ENCODE results near the gene KIF26B. TPM values are rescaled to one million over a fixed set of nuclear protein-coding genes. Genes with fewer than 3 reads are reported as not detected.
"Not testable (repeated sequence)": the region's sequence is repeated elsewhere in the genome, so short reads cannot be mapped to it uniquely, and the experiment has no call there.

The KIF26B gene
- total RNA-seq, 2 donors from 2014 or later = not detected

DNA sequence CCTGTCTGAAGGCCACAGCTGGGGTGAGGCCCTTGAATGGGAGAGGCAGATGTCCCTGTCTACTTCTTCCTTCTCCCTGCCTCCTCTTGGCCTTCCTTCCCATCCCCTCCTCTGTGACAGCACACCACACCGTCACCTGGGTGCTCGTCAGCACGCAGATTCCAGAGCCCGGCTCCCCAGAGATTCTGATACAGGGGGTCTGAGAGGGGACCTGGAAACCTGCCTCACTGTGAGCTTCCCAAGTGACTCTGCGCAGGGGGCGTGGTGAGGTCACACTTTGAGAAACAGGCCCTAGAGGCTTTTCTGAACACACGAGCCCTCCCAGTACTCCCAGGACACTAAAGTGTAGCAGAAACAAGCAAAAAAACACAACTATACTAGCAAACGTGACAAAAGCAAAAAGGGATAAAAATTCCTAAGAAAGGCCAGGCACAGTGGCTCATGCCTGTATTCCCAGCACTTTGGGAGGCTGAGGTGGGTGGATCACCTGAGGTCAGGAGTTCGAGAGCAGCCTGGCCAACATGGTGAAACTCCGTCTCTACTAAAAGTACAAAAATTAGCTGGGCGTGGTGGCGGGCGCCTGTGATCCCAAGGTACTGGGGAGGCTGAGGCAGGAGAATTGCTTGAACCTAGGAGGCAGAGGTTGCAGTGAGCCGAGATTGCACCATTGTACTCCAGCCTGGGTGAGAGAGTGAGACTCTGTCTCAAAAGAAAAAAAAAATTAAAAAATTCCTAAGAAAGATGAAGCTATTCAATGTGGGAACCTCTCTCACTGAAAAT lies 201.3 kb downstream of the KIF26B start:
- H3K27me3 Mint-ChIP-seq = peaks cover 0 to 11% of the 10 kb centered on the region in 2 donors
- not testable (repeated sequence) for DNase-seq (ENCODE audit: low spot score); ATAC-seq; H3K9me3 Mint-ChIP-seq; H3K36me3 Mint-ChIP-seq; H3K4me1 Mint-ChIP-seq (ENCODE audit: low read depth in 2 of 2); H3K4me3 Mint-ChIP-seq; H3K27ac Mint-ChIP-seq

DNA sequence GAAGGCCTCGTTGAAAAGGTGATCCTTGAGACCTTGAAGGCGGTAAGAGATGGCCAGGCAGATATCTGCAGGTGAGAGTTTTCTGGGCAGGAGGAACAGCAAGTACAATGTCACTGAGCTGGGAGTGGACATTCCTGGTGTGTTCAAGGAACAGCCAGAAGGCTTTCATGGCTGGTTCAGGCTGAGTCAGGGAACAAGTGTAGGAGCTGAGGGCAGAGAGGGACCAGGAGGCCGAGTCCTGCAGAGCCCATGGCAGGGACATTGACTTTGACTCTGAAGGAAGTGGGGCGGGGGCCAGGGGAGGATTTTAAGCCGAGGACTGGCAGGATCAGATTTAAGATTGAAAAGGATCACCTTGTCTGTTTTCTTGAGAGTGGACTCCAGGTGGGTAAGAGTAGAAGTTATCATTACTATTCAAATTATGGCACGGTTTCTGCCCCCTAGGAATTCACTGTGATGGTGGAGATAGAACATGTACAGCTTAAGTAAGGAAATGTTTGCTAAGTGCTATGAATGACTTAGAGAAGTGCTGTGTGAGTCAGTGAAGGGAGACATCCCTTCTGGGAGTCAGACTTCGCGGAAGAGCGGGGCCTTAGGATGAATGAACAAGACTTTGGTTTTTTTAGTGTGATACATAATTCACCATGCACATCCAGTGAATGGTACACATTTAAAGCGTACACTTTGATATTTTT lies 202.3 kb downstream of the KIF26B start:
- DNase-seq (ENCODE audit: low spot score) (no peak), ATAC-seq (no peak)
- H3K27me3 Mint-ChIP-seq = peaks cover 0 to 1% of the 10 kb centered on the region in 2 donors
- no peak overlapping the region for H3K4me3 Mint-ChIP-seq
- no peak overlapping the region for H3K27ac Mint-ChIP-seq
- no peaks in the 10 kb centered on the region for H3K36me3 Mint-ChIP-seq
- H3K9me3 Mint-ChIP-seq = no peaks in the 10 kb centered on the region
- H3K4me1 Mint-ChIP-seq (ENCODE audit: low read depth in 2 of 2) = no peaks in the 10 kb centered on the region

DNA sequence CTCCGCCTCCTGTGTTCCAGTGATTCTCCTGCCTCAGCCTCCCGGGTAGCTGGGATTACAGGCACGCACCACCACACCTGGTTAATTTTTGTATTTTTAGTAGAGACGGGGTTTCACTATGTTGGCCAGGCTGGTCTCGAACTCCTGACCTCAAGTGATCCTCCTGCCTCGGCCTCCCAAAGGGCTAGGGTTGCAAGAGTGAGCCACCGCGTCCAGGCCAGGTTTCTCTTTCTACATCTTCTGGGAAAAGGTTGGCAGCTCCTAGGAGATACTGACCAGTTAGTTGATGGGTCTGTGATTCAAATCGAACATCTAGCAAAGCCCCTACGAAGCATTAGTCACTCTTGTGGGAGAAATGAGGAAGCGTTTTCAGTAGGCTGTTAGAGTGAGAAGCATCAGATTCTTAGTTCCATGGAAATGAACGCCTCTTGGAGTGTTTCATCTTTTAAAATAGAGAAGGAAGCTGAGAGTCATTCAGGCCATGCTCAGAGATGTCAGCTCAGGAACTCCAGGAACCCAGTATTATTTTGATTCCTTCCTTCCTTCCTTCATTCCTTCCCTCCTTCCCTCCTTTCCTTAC lies 204.4 kb downstream of the KIF26B start:
- not testable (repeated sequence) for H3K4me1 Mint-ChIP-seq (ENCODE audit: low read depth in 2 of 2)

DNA sequence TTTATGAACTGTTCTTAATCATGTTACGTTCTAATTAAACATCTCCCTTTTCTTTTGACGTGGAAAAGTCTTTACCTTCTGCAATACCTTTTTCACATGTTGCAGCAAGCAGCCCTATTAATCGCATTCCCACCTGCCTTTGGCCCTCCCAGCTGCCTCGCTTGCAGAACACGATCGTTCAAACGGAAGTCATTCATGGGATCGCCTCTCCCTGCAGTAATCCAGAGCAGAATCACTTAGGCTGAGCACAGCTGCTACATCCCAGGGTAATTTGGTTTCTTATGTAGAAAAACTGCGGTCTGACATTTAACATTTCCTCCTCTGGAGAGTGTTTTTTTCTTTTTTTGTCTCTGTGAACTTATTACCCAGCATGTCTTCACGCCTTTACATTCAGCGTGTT lies 206.3 kb downstream of the KIF26B start:
- DNase-seq (ENCODE audit: low spot score) = no peak

More for the DNA sequence above, 204.4 kb downstream of the KIF26B start:
- not testable (repeated sequence) for H3K27ac Mint-ChIP-seq; DNase-seq (ENCODE audit: low spot score); H3K9me3 Mint-ChIP-seq; H3K27me3 Mint-ChIP-seq; H3K36me3 Mint-ChIP-seq; H3K4me3 Mint-ChIP-seq; ATAC-seq

DNA sequence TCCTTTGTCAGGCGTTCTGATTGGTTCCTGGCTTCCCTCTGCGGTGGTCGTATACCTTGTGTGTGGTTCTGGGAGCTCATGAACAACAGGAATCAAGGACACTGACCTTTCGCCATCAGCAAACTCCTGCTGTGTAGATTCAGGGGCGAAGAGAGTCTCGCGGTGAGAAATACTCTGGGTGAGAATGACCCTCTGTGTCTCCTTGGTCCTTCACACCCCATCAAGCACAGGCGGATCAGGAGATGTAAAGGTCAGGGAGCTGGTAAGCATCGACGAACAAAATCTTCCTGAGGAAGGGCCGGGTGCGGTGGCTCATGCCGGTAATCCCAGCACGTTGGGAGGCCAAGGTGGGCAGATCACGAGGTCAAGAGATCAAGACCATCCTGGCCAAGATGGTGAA lies 207.2 kb downstream of the KIF26B start:
- ATAC-seq (no peak), DNase-seq (ENCODE audit: low spot score) (no peak)
- no peaks in the 10 kb centered on the region for H3K27me3 Mint-ChIP-seq
- H3K4me3 Mint-ChIP-seq = no peak overlapping the region
- no peaks in the 10 kb centered on the region for H3K36me3 Mint-ChIP-seq
- H3K9me3 Mint-ChIP-seq = no peaks in the 10 kb centered on the region
- peaks cover 7 to 14% of the 10 kb centered on the region in 2 donors for H3K4me1 Mint-ChIP-seq (ENCODE audit: low read depth in 2 of 2)
- no peak overlapping the region for H3K27ac Mint-ChIP-seq

More for the DNA sequence above, 206.3 kb downstream of the KIF26B start:
- Mint-ChIP-seq H3K27ac (no peak overlapping the region), H3K4me3 (no peak overlapping the region), H3K27me3 (no peaks in the 10 kb centered on the region), H3K4me1 (ENCODE audit: low read depth in 2 of 2) (peaks cover 7 to 14% of the 10 kb centered on the region in 2 donors), H3K9me3 (no peaks in the 10 kb centered on the region), H3K36me3 (no peaks in the 10 kb centered on the region)
- ATAC-seq = no peak

DNA sequence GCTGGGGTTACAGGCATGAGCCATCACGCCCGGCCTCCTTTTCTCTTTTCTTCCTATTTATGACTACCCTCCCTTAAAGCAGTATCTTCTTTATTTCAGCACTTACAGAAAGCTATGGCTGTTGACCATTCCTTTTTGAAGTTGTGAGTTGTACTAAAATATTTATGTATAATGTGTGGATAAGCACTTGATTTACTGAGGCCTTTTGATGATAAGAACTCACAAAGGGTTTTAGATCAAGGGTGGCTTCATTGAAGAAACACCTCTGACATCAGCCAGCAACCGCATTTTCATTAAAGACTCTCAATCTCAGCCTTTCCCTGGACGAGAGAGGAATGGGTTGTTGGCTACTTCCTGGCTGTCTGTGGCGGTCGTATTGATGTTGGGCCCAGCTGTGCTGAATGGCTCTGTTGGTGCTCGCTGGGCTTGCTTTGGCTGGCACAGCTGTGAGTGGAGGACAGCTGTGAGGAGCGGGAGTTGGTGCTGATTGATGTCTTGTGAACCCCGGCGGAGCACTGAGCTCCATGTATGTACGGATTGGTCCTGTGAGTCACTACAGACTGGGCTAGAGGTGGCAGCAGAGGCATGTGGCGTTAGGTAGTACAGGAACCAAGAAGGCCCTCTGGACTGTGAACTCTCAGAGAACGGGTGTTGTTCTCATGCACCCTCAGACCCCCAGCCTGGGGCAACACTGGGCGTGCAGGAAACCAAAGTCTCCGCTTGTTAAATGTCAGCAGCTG lies 208.8 kb downstream of the KIF26B start:
- Mint-ChIP-seq H3K4me3 (peak overlapping the region; percentile 46), H3K4me1 (ENCODE audit: low read depth in 2 of 2) (peaks cover 7 to 14% of the 10 kb centered on the region in 2 donors), H3K27ac (peak overlapping the region in 1 of 2 donors; percentile 39), H3K36me3 (no peaks in the 10 kb centered on the region), H3K27me3 (no peaks in the 10 kb centered on the region), H3K9me3 (no peaks in the 10 kb centered on the region)
- ATAC-seq (peak; percentile 45 to 54), DNase-seq (ENCODE audit: low spot score) (no peak)

DNA sequence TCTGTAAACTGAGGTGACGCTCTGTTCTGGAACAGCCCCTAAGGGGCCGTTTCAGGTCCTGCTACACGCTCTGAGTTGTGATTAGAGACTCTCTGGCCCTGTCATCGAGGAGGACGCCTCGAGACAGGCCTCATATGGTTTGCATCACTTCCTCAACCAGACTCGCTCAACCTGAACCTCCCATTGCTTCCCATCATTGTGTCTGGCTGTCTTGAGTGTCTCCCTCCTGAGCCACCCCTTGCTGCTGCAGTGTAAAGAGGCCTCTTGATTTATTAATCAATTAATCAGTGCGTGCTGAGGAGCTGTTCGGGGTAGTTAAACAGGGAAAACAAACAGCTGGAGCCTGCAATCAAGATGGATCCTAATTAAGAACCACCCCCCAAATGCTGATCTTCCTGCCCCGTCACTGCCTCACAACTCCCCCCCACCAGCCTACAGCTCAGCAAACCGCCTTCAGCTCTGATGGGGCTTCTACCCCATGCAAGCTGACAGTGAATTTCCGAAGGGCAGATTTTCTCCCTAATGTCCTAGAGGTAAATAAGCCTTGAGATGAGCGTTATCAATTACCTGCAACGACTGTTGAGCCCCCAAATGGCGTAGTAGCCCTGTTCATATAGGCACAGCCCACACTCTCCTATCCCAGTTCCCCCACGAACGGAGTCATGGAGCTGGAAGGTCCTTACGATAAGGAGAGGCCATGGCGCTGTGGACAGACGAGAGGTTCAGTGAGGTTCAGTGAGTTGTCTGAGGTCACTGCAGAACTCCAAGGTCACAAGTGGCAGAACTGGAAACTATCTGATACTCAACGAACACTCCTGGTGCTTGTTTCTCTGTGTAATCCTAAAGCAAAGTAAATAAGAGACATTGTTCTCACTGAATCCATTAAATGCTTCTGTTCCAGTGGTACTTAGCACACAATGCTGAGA lies 210.6 kb downstream of the KIF26B start:
- Mint-ChIP-seq H3K27me3 (no peaks in the 10 kb centered on the region), H3K4me3 (no peak overlapping the region), H3K27ac (no peak overlapping the region), H3K36me3 (no peaks in the 10 kb centered on the region), H3K9me3 (no peaks in the 10 kb centered on the region), H3K4me1 (ENCODE audit: low read depth in 2 of 2) (peaks cover 7 to 14% of the 10 kb centered on the region in 2 donors)
- no peak for ATAC-seq
- DNase-seq (ENCODE audit: low spot score) = no peak

DNA sequence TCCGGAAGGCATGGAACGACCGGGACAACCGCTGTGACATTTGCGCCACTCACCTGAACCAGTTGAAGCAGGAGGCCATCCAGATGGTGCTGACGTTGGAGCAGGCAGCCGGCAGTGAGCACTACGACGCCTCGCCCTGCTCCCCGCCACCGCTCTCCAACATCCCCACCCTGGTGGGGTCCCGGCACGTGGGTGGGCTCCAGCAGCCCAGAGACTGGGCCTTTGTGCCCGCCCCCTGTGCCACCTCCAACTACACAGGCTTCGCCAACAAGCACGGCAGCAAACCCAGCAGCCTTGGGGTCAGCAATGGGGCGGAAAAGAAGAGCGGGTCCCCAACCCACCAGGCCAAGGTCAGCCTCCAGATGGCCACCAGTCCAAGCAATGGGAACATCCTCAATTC lies 212.1 kb downstream of the KIF26B start:
- peaks cover 7 to 14% of the 10 kb centered on the region in 2 donors for H3K4me1 Mint-ChIP-seq (ENCODE audit: low read depth in 2 of 2)
- H3K27me3 Mint-ChIP-seq = no peaks in the 10 kb centered on the region
- H3K4me3 Mint-ChIP-seq = no peak overlapping the region
- H3K36me3 Mint-ChIP-seq = no peaks in the 10 kb centered on the region
- ATAC-seq = peak in 1 of 2 donors; percentile 36
- H3K9me3 Mint-ChIP-seq = no peaks in the 10 kb centered on the region
- H3K27ac Mint-ChIP-seq = no peak overlapping the region
- no peak for DNase-seq (ENCODE audit: low spot score)

DNA sequence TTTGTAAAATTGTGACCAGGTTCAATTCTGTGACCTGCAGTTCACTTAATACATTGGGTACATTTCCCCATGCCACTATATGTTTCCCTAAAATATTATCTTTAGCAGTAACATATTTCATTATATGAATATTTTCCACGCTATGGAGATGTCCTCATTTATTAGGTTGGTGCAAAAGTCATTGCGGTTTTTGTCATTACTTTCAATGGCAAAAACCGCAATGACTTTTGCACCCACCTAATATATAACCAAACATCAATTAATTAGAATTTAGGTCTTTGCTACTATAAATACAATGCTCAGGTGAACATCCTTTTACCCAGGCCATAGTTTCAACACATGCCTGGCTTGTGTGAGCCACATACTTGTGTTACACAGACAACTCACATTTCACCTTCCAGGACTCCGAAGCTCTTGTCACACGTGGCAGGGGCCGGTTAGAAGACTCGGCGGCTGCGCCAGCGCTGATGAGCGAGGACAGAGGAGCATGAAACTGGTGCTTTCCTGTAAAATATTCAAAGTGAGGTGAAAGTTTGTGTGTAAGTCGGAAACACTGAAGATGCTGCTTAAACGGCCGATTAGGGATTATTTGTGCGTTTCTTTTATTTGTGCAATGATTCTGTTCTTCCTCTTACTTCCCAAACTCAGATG lies 215.5 kb downstream of the KIF26B start:
- no peak overlapping the region for H3K4me3 Mint-ChIP-seq
- H3K27me3 Mint-ChIP-seq = peaks cover 4 to 12% of the 10 kb centered on the region in 2 donors
- ATAC-seq = no peak
- H3K4me1 Mint-ChIP-seq (ENCODE audit: low read depth in 2 of 2) = peaks cover 0 to 3% of the 10 kb centered on the region in 2 donors
- no peaks in the 10 kb centered on the region for H3K36me3 Mint-ChIP-seq
- H3K27ac Mint-ChIP-seq = no peak overlapping the region
- DNase-seq (ENCODE audit: low spot score) = no peak
- no peaks in the 10 kb centered on the region for H3K9me3 Mint-ChIP-seq

DNA sequence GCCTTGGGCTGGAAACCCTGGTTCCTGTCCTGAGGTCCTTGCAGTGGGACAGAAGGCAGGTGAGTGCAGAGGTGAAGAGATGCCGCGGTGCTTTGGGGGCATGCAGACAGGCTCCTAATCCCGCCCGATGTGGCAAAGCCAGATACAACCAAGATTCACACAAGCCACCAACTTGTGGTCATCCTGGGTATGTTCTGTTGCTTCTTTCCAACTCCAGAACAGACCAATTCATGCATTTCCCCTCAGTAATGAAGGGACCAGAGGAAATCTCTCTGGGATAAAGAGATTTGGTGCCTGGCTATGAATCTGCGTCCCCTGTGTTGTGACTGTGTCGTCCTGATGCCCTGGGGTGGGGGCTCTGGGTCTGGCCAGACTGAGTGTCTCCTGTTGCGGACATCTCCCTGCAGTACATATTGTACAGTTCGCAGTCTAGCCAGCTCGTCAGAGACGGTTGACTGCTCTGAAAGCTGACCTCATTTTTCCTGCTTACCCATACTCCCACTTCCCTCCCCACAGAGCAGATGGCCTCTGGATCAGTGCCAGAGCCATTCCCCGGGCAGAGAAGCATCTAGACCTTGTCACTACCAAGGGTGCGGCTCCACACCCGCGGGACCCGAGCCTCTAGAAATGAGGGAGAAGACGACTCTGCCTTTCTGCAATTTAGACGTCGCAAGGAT lies 216.3 kb downstream of the KIF26B start:
- Mint-ChIP-seq H3K4me1 (ENCODE audit: low read depth in 2 of 2) (peaks cover 0 to 3% of the 10 kb centered on the region in 2 donors), H3K36me3 (no peaks in the 10 kb centered on the region), H3K27ac (no peak overlapping the region), H3K27me3 (peaks cover 4 to 19% of the 10 kb centered on the region in 2 donors), H3K9me3 (no peaks in the 10 kb centered on the region), H3K4me3 (no peak overlapping the region)
- DNase-seq (ENCODE audit: low spot score) (no peak), ATAC-seq (no peak)

DNA sequence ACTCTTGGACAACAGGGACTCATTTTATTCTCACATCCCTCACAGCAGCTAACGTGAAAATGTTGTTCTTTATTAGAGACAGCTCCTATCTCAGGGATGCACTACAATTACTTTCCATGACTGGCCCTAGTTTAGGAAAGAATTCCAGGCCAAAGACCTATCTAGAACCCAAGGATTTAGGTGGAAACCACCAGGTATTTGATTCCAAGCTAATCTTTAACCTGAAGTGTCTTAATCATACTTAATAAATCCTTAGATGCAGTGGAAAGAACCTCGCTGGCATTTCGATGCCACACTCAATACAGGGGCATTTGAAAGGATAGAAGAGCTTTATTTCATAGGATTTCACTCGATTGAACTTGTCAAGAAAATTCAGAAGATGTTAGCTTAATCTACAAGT lies 218.3 kb downstream of the KIF26B start:
- Mint-ChIP-seq H3K4me1 (ENCODE audit: low read depth in 2 of 2) (peaks cover 10 to 14% of the 10 kb centered on the region in 2 donors), H3K27me3 (peaks cover 4 to 23% of the 10 kb centered on the region in 2 donors), H3K9me3 (no peaks in the 10 kb centered on the region), H3K36me3 (no peaks in the 10 kb centered on the region), H3K4me3 (no peak overlapping the region), H3K27ac (no peak overlapping the region)
- DNase-seq (ENCODE audit: low spot score) (no peak), ATAC-seq (no peak)
